HG03342 (cell line): ENCODE data around the gene FMO5.

Experiments
- ATAC-seq: cut with Tn5 transposase; IDR thresholded peaks from one replicate; pipeline ENCODE4 v1.9.1; 2021; ENCODE audit warnings: mild to moderate bottlenecking, moderate library complexity; ENCODE audit not compliant: unreplicated experiment

The FMO5 gene

GRCh38 chr1:147151244-147151643, 73.9 kb downstream of the FMO5 start:
- no peak for ATAC-seq

- no peak for ATAC-seq
Observed at GRCh38 chr1:147142886-147143285, 82.3 kb downstream of the FMO5 start.
